A673 (cell line): ENCODE results near the gene OR51M1. TPM values are rescaled to one million over a fixed set of nuclear protein-coding genes. Genes with fewer than 3 reads are reported as not detected.

Experiments used
- BruUV-seq: library from RNA; stranded (reverse); fragments of 400-500 nt; replicated peaks from 2 replicates; lab custom pipeline; 2021; lab: Mats Ljungman, UMichigan
- CTCF ChIA-PET: fragments of 300-600 bp; sonication (Branson Sonifier 250); formaldehyde crosslinking; loops from one replicate; lab custom pipeline; 2022; ENCODE audit warnings: antibody characterized with exemption; lab: Charles Lee
- POLR2A ChIA-PET: fragments of 300-600 bp; sonication (Branson Sonifier 250); formaldehyde crosslinking; loops from one replicate; lab custom pipeline; 2022; ENCODE audit warnings: antibody characterized with exemption; ENCODE audit not compliant: low non-redundant PET; lab: Charles Lee
- DNase-seq: peaks from one replicate; pipeline ENCODE4 v3.0.0-alpha.2; 2015; ENCODE audit warnings: low spot score
- H3K27ac ChIP-seq: fragments of 200-600 bp; sonication (generic); 2 replicates; pipeline ENCODE4 v1.5.1; 2016; ENCODE audit warnings: mixed run types, low read depth, mild to moderate bottlenecking, mixed read lengths, antibody characterized with exemption, low read length; ENCODE audit not compliant: poor library complexity, severe bottlenecking
- H3K27me3 ChIP-seq: fragments of 200-600 bp; sonication (generic); replicated peaks from 2 replicates; pipeline ENCODE4 v1.6.1; 2017; ENCODE audit warnings: mixed run types, low read depth, mild to moderate bottlenecking, mixed read lengths, antibody characterized with exemption, low read length; ENCODE audit not compliant: insufficient read depth, poor library complexity
- H3K36me3 ChIP-seq: fragments of 200-600 bp; sonication (generic); 2 replicates; pipeline ENCODE4 v1.6.1; 2016; ENCODE audit warnings: mixed run types, mild to moderate bottlenecking, mixed read lengths, antibody characterized with exemption, low read length; ENCODE audit not compliant: insufficient read depth, poor library complexity, severe bottlenecking
- H3K4me1 ChIP-seq: fragments of 200-600 bp; sonication (generic); 2 replicates; pipeline ENCODE4 v1.6.1; 2017; ENCODE audit warnings: mixed run types, mild to moderate bottlenecking, mixed read lengths, antibody characterized with exemption, low read length; ENCODE audit not compliant: insufficient read depth, poor library complexity, severe bottlenecking
- H3K4me3 ChIP-seq: fragments of 200-600 bp; sonication (generic); 2 replicates; pipeline ENCODE4 v1.5.1; 2016; ENCODE audit warnings: low read depth, mixed run types, mild to moderate bottlenecking, mixed read lengths, low read length; ENCODE audit not compliant: poor library complexity, severe bottlenecking
- H3K9me3 ChIP-seq: fragments of 200-600 bp; sonication (generic); 2 replicates; pipeline ENCODE4 v1.6.1; 2016; ENCODE audit warnings: mixed run types, low read depth, mild to moderate bottlenecking, mixed read lengths, antibody characterized with exemption, low read length; ENCODE audit not compliant: poor library complexity, severe bottlenecking
- EZH2 ChIP-seq: fragments of 200-600 bp; sonication (generic); IDR thresholded peaks from 2 replicates; pipeline ENCODE4 v1.6.1; 2017; ENCODE audit warnings: borderline replicate concordance, low read depth, mild to moderate bottlenecking, mixed read lengths, antibody characterized with exemption, low read length; ENCODE audit not compliant: poor library complexity, severe bottlenecking
- intact Hi-C: fragments of 100-400 bp; cut with micrococcal nuclease; formaldehyde crosslinking; loops from one replicate; pipeline ENCODE4 v1.10.0; 2022; ENCODE audit not compliant: unreplicated experiment
- total RNA-seq: library from RNA; stranded (reverse); gene quantifications from 2 replicates; pipeline ENCODE4 v1.2.3, GENCODE V29; 2021
- TF ChIP-seq, protein P1 (sequence below): fragments of 300-800, 200-600 bp; sonication (generic); conservative IDR thresholded peaks from 2 replicates; pipeline ENCODE4 v1.5.1; 2017; ENCODE audit warnings: low read depth, mild to moderate bottlenecking, antibody characterized with exemption, low read length, moderate library complexity, mixed read lengths

Gene OR51M1
- total RNA-seq, 1 experiment from 2014 or later = not detected

DNA sequence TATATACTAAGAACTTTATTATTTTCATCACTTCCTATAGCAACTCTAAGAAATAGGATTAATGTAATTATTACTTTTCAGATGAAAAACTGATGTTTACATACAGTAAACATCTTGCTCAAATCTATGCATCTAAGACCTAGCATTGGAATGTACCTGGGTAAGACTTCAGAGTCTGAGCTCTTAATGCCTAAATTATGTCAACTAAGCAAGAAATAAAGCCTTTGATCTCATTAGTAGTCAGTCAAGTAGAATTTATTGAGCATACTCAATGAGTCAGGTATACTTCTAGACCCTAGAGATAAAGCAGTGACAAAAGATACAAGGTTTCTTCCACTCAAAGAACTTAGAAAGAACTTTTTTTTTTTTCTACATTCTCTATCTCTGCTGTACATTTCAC is 21.6 kb downstream of the OR51M1 start:
- TF ChIP-seq, protein P1, sequence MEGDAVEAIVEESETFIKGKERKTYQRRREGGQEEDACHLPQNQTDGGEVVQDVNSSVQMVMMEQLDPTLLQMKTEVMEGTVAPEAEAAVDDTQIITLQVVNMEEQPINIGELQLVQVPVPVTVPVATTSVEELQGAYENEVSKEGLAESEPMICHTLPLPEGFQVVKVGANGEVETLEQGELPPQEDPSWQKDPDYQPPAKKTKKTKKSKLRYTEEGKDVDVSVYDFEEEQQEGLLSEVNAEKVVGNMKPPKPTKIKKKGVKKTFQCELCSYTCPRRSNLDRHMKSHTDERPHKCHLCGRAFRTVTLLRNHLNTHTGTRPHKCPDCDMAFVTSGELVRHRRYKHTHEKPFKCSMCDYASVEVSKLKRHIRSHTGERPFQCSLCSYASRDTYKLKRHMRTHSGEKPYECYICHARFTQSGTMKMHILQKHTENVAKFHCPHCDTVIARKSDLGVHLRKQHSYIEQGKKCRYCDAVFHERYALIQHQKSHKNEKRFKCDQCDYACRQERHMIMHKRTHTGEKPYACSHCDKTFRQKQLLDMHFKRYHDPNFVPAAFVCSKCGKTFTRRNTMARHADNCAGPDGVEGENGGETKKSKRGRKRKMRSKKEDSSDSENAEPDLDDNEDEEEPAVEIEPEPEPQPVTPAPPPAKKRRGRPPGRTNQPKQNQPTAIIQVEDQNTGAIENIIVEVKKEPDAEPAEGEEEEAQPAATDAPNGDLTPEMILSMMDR = no peak
- no peak for TF ChIP-seq EZH2
- Histone ChIP-seq H3K9me3 (no peaks in the 10 kb centered on the region), H3K27ac (no peak overlapping the region), H3K4me1 (no peaks in the 10 kb centered on the region), H3K36me3 (no peaks in the 10 kb centered on the region), H3K27me3 (no peaks in the 10 kb centered on the region), H3K4me3 (no peak overlapping the region)
- CTCF ChIA-PET = no interaction called here
- POLR2A ChIA-PET = no interaction called here
- DNase-seq = no peak
- BruUV-seq = no TSS peak
- intact Hi-C loops = no loop called here

DNA sequence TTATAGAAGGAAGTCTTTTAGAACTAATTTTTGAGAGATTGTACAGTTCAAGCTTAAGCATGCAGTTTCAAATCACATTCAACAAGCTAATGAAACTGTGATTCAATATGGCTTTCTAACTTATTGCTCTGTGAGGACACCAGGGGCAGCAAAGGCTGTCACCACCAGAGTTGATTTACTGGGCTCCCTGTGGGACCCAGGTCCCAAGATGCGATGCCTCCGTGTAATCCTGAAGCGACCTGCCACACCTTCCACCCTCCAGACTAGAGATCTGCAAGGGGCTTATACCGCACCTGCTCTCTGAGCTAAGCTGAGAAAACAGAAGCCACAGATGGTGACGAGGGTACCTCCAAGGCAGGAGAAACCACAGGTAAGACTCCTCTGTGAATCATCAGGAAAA is 37.4 kb downstream of the OR51M1 start:
- no peak for DNase-seq
- no peak for TF ChIP-seq EZH2
- TF ChIP-seq, protein P1 = no peak

DNA sequence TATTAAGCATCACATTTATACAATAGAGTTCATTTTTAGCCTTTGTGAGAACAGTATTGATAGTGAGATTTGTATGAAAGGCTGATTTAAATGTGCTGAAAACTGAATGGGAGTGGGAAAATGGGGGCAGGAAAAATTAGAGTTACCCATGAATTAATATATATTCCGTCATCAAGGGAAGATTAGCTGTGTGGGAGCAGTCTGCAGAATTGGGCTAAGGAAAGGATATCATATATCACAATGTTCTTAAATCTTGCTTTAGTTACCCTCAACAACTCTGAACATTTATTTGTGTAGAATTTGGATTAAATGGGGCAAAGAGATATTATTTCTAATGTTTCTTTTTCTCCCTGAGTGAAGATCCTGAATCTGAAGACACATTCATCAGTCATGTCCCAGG is 38.2 kb downstream of the OR51M1 start, which contains the start of gene OR51Q1:
OR51Q1 (plus strand) TSS at position 301 of the 400 bp plus-strand sequence; CDS start at position 391, 90 bp downstream.
- ChIA-PET CTCF (no interaction called here), POLR2A (no interaction called here)
- no peaks in the 10 kb centered on the region for H3K27me3 ChIP-seq
- H3K9me3 ChIP-seq = no peaks in the 10 kb centered on the region
- no peak within 1 kb of the TSS for H3K27ac ChIP-seq
- intact Hi-C loops = no loop called here
- H3K36me3 ChIP-seq = no peaks in the 10 kb centered on the region
- H3K4me3 ChIP-seq = no peak within 1 kb of the TSS
- BruUV-seq = no TSS peak
- TF ChIP-seq EZH2 = no peak
- TF ChIP-seq, protein P1 = no peak
- H3K4me1 ChIP-seq = no peaks in the 10 kb centered on the region
- no peak for DNase-seq

More for the DNA sequence above, 37.4 kb downstream of the OR51M1 start:
- intact Hi-C loops = no loop called here
- H3K9me3 ChIP-seq = no peaks in the 10 kb centered on the region
- H3K27me3 ChIP-seq = no peaks in the 10 kb centered on the region
- H3K27ac ChIP-seq = no peak overlapping the region
- H3K4me1 ChIP-seq = no peaks in the 10 kb centered on the region
- no TSS peak for BruUV-seq
- ChIA-PET CTCF (no interaction called here), POLR2A (no interaction called here)
- H3K4me3 ChIP-seq = no peak overlapping the region
- H3K36me3 ChIP-seq = no peaks in the 10 kb centered on the region
